ENCODE data around the gene ATP5PD. TPM values are rescaled to one million over a fixed set of nuclear protein-coding genes. Genes with fewer than 3 reads are reported as not detected.

Gene ATP5PD
- total RNA-seq, 1 experiment from 2014 or later, result 383 TPM

DNA sequence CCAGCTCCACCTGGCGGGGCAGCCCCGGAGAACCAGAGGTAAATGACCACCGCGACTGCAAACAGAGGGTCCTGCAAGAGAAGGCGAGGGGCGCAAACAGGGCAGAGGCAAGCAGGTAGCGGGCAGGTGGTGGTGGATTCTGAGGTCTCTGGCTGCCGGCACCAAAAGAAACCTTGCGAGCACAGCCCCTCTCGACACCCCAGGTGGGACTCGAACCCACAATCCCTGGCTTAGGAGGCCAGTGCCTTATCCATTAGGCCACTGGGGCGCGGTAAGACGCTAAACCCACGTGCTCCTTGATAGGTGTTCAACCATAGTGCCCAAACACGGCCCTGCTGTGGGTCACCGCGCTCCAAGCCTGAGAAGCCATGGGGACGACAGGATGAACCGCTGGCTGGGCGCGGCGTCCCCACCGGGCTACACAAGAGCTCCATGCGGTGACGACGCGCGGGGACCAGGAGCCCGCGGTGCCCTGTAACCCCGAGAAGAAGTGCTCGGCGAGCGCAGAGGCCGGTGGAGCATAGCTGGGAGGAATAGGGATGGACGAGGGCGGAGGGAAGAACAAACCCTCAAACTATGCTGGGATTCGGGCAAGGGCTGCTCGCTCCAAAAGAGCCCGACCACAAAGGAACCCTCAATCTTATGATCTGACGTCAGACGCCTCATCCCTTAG is 12.4 kb downstream of the ATP5PD start (continued):
- TF ChIP-seq FOXJ3 (CRISPR knock-in tag; IDR thresholded peaks at IDR 0.05; ENCODE audit: borderline replicate concordance) (no peak), TEAD4 (CRISPR knock-in tag; IDR thresholded peaks at IDR 0.05) (0 out of 2 replicates have a peak, but pooled peaks have one; percentile 15), GABPB1 (CRISPR knock-in tag; IDR thresholded peaks at IDR 0.05) (peak; percentile 77; the same call in 1 of the 2 replicates), ZBTB43 (CRISPR knock-in tag; IDR thresholded peaks at IDR 0.05) (no peak), USF2 (CRISPR knock-in tag; IDR thresholded peaks at IDR 0.05) (peak; percentile 64; the same call in 1 of the 2 replicates), ZNF671 (CRISPR knock-in tag; IDR thresholded peaks at IDR 0.05) (0 out of 2 replicates have a peak, but pooled peaks have one; percentile 63), NR1H2 (CRISPR knock-in tag; IDR thresholded peaks at IDR 0.05) (no peak), MAX (CRISPR knock-in tag; IDR thresholded peaks at IDR 0.05) (peak; percentile 85), TP53 (CRISPR knock-in tag; IDR thresholded peaks at IDR 0.05) (no peak), ARID4B (CRISPR knock-in tag; IDR thresholded peaks at IDR 0.05; ENCODE audit: borderline replicate concordance) (peak; percentile 12; the same call in 1 of the 2 replicates), GTF2I (CRISPR knock-in tag; conservative IDR thresholded peaks at IDR 0.05) (no peak), CREM (CRISPR knock-in tag; IDR thresholded peaks at IDR 0.05) (0 out of 2 replicates have a peak, but pooled peaks have one; percentile 37), PREB (CRISPR knock-in tag; IDR thresholded peaks at IDR 0.05; ENCODE audit: borderline replicate concordance) (no peak), ZNF121 (CRISPR knock-in tag; IDR thresholded peaks at IDR 0.05) (no peak), ZNF416 (CRISPR knock-in tag; IDR thresholded peaks at IDR 0.05) (no peak), FOXP1 (CRISPR knock-in tag; IDR thresholded peaks at IDR 0.05; ENCODE audit: borderline replicate concordance) (peak; percentile 44; the same call in 1 of the 2 replicates)
- TF ChIP-seq, protein P1, sequence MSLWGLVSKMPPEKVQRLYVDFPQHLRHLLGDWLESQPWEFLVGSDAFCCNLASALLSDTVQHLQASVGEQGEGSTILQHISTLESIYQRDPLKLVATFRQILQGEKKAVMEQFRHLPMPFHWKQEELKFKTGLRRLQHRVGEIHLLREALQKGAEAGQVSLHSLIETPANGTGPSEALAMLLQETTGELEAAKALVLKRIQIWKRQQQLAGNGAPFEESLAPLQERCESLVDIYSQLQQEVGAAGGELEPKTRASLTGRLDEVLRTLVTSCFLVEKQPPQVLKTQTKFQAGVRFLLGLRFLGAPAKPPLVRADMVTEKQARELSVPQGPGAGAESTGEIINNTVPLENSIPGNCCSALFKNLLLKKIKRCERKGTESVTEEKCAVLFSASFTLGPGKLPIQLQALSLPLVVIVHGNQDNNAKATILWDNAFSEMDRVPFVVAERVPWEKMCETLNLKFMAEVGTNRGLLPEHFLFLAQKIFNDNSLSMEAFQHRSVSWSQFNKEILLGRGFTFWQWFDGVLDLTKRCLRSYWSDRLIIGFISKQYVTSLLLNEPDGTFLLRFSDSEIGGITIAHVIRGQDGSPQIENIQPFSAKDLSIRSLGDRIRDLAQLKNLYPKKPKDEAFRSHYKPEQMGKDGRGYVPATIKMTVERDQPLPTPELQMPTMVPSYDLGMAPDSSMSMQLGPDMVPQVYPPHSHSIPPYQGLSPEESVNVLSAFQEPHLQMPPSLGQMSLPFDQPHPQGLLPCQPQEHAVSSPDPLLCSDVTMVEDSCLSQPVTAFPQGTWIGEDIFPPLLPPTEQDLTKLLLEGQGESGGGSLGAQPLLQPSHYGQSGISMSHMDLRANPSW (CRISPR knock-in tag; conservative IDR thresholded peaks at IDR 0.05; ENCODE audit: low read depth), result no peak
- TF ChIP-seq, protein P2, sequence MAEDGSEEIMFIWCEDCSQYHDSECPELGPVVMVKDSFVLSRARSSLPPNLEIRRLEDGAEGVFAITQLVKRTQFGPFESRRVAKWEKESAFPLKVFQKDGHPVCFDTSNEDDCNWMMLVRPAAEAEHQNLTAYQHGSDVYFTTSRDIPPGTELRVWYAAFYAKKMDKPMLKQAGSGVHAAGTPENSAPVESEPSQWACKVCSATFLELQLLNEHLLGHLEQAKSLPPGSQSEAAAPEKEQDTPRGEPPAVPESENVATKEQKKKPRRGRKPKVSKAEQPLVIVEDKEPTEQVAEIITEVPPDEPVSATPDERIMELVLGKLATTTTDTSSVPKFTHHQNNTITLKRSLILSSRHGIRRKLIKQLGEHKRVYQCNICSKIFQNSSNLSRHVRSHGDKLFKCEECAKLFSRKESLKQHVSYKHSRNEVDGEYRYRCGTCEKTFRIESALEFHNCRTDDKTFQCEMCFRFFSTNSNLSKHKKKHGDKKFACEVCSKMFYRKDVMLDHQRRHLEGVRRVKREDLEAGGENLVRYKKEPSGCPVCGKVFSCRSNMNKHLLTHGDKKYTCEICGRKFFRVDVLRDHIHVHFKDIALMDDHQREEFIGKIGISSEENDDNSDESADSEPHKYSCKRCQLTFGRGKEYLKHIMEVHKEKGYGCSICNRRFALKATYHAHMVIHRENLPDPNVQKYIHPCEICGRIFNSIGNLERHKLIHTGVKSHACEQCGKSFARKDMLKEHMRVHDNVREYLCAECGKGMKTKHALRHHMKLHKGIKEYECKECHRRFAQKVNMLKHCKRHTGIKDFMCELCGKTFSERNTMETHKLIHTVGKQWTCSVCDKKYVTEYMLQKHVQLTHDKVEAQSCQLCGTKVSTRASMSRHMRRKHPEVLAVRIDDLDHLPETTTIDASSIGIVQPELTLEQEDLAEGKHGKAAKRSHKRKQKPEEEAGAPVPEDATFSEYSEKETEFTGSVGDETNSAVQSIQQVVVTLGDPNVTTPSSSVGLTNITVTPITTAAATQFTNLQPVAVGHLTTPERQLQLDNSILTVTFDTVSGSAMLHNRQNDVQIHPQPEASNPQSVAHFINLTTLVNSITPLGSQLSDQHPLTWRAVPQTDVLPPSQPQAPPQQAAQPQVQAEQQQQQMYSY (CRISPR knock-in tag; IDR thresholded peaks at IDR 0.05), result no peak
- TF ChIP-seq, protein P3, sequence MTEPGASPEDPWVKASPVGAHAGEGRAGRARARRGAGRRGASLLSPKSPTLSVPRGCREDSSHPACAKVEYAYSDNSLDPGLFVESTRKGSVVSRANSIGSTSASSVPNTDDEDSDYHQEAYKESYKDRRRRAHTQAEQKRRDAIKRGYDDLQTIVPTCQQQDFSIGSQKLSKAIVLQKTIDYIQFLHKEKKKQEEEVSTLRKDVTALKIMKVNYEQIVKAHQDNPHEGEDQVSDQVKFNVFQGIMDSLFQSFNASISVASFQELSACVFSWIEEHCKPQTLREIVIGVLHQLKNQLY (CRISPR knock-in tag; IDR thresholded peaks at IDR 0.05), result no peak; the same call in 1 of the 2 replicates
- TF ChIP-seq, protein P4, sequence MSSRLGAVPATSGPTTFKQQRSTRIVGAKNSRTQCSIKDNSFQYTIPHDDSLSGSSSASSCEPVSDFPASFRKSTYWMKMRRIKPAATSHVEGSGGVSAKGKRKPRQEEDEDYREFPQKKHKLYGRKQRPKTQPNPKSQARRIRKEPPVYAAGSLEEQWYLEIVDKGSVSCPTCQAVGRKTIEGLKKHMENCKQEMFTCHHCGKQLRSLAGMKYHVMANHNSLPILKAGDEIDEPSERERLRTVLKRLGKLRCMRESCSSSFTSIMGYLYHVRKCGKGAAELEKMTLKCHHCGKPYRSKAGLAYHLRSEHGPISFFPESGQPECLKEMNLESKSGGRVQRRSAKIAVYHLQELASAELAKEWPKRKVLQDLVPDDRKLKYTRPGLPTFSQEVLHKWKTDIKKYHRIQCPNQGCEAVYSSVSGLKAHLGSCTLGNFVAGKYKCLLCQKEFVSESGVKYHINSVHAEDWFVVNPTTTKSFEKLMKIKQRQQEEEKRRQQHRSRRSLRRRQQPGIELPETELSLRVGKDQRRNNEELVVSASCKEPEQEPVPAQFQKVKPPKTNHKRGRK (CRISPR knock-in tag; IDR thresholded peaks at IDR 0.05; ENCODE audit: borderline replicate concordance), result no peak

Data from WTC11 (cell line).